NCI-H2196 (cell line): ENCODE measurements around the gene INPP5A.
"Not testable (repeated sequence)": the region's sequence is repeated elsewhere in the genome, so short reads cannot be mapped to it uniquely, and the experiment has no call there.

ENCODE experiments used
- DNase-seq: peaks from one replicate; lab custom pipeline; 2025; ENCODE audit not compliant: unreplicated experiment; lab: John Stamatoyannopoulos, UW

The INPP5A gene, protein sequence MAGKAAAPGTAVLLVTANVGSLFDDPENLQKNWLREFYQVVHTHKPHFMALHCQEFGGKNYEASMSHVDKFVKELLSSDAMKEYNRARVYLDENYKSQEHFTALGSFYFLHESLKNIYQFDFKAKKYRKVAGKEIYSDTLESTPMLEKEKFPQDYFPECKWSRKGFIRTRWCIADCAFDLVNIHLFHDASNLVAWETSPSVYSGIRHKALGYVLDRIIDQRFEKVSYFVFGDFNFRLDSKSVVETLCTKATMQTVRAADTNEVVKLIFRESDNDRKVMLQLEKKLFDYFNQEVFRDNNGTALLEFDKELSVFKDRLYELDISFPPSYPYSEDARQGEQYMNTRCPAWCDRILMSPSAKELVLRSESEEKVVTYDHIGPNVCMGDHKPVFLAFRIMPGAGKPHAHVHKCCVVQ

DNA sequence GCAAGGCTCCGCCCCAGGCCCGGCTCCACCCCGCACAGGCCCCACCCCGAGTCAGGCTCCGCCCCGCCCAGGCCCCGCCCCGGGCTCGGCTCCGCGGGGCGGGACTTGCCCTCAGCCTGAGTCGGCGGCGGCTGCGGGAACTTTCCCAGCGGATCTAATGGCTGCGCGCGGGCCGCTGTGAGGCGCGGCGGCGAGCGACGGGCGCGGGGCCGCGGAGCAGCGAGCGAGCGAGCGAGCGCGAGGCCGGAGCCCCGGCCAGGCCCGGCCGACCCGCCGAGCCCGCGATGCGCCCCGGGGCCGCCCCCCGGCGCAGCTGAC is at the start of gene INPP5A:
TSS of gene INPP5A (plus strand) at position 104 of the 318 bp plus-strand sequence. CDS start 310 bp downstream, outside the sequence.
- DNase-seq, result no peak

DNA sequence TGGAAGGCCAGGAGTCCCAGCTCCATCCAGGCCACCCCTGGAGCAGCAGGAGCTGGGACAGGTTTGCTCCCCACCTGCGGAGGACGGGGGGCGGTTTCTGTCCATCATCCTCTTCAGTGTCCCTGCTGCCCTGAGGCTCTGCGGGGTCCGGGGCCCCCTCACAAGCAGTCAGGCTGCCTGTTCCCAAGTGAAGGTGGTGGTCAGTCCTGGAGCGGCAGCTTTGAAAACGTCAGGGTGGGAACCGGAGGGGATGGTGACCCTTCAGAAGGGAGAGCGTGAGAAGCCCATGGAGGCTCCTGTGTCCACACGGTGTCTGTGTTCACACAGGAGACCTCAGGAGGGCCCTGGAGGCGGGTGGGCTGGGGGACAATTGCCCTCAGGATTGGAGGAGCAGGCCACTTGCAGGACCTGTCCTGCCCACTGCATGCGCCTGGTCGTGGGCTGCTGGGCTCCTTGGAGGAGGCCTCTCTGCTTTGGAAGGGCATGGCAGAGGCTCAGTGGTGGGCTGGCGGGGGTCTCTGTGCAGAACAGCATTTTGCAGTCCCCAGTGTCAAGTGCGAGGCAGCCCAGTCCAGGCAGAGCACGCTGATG is 49.3 kb upstream of the INPP5A start:
- DNase-seq, result no peak

DNA sequence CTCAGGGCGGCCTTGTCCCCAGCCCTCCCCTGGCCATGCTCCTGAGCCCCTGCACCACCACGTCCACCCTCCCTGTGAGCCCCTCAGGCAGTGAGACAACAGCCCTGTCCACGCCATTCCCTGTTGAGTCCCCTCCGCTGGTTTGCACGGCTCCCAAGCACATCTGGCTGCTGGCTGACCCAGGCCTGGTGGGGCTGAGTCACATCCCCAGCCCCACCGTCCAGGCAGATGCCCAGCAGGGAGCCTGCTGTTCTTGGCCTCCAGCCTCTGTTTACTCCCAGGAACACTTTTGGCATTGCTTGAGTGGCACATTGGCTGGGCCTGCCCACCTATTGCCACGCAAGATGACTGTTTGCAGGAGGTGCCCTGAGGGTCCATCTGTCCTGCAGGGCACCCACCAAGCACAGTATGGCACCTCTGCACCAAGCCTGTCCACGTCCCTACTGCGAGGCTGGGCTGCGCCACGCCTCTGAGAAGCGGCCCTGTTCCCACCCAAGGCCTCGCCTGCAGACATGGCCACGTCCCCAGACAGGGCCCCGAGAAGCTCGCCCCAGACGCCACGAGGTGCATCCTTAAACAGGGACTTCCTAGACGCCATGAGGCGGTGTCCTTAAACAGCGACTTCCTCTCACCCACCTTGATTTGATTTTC is 48.4 kb upstream of the INPP5A start:
- DNase-seq, result no peak

DNA sequence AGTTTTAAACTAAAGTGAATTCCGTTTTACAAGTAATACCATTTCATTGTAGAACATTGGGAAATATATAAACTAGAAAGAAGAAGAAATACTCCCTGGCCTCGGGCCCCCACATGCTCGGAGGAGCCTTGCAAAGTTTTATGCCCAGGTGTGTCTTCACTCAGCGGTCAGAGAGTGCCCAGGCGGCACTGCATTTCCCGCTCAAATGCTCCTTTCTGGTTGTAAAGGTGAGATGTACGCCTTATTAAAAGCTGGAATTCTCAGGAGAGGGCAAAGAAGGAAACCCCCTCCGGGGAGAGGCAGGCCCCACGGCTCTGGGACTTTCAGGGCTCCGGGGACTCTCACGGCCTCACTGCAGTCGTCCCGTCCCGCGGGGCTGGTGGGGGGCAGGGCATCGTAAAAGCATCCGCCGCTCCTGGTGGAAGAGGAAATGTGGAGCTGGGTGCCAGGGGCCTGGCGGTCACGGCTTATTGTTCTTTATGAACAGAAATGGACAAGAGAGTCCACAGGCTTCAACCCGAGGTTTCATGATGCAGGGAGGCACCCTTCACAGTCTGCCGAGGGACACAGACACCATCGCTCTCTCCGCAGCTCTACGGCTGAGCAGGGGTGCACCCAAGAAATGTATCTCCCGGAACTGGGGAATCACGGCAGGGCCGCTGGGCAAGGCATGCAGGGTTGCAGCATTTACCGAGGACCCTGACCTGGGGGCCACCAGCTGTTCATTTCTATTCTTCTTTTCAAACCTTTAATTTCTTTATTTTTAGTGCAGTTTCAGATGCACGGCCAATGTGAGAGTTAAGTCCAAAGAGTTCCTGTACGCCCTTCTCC is 47.7 kb upstream of the INPP5A start:
- DNase-seq, result no peak

DNA sequence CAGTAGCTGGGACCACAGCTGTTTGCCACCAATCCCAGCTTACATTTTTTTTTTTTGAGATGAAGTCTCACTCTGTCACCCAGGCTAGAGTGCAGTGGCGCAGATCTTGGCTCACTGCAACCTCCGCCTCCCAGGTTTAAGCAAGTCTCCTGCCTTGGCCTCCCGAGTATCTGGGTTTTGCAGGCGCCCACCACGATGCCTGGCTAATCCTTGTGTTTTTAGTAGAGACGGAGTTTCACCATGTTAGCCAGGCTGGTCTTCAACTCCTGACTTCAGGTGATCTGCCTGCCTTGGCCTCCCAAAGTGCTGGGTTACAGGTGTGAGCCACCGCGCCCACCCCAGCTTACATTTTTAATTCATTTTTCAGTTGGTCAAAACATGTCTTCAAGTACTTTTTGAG is 46.1 kb upstream of the INPP5A start:
- DNase-seq, result not testable (repeated sequence)

DNA sequence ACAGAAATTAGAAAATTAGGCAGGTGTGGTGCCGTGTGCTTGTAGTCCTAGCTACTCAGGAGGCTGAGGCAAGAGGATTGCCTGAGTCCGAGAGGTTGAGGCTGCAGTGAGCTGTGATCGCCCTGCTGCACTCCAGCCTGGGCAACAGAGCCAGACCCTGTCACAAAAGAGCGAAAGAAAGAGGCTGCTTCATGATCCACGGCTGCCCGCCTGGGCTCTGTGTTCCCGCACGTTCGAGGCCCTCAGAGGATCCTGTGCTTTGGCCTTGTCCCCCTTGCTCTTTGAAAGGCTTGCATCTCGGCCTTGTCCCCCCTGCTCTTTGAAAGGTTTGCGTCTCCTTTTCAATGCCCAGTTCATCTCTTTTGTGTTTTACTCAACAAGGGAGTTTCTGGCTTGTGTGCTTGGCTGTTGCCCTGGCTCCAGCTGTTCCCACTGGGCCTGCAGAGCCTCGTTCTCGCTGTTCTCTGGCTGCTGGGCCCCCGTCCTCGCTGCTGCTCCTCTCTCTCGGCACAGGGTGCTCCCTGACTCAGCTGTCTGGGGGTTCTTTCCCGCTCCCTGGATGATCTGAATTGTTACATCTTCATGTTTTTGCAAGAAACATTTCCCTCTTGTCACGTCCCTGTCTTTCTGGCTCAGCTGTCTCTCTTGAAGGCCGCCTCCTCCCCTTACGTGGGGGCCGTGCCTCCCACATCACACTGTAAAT is 45.1 kb upstream of the INPP5A start:
- no peak for DNase-seq

DNA sequence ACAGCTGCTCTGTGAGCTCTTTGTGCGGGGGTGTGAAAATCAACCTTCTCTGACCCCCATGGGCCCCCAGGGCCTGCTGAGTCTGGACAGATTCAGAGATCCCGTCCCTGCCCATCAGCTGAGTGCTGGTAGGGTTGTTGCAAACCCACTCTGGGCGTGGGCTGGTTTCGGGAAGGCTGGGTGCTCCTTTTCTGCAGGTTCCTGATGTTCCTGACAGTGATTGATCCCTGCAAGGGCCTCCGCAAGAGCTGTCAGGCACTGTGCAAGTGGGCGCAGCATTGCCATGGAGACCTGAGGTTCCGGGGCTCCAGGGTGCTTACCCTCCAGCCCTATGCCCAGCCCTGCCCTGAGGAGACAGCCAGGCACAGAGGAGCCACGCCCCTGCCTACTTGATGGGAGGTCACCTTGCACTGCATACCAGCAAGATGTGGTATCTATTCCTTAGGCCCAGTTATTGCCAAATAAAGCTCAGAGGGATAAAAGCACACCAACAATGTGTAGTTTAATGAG is 44.3 kb upstream of the INPP5A start:
- DNase-seq, result no peak

DNA sequence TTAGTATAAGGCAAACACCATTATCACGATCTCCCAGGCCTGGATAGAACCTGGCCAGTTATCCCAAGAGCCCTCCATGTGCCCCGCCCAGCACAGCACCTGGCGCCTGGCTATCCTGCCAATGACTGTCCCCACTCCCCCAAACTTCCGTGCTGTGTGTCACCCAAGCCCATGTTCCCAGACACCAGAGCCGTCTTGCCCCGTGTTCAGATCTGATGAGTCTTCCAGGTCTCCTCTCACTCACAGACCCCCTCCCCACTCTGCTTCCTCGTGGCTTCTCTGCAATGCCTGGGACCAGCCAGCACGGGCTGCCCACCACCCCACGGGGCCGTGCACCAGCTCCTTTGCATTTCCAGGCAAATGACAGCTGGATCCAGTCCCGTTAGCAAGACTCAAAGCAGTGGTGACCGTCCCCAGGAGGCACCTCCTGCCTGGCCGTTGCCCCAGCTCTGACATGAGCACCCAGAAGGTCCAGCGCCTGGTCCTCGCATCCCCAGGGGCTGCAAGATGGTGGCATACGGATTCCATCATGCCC is 43.8 kb upstream of the INPP5A start:
- no peak for DNase-seq

DNA sequence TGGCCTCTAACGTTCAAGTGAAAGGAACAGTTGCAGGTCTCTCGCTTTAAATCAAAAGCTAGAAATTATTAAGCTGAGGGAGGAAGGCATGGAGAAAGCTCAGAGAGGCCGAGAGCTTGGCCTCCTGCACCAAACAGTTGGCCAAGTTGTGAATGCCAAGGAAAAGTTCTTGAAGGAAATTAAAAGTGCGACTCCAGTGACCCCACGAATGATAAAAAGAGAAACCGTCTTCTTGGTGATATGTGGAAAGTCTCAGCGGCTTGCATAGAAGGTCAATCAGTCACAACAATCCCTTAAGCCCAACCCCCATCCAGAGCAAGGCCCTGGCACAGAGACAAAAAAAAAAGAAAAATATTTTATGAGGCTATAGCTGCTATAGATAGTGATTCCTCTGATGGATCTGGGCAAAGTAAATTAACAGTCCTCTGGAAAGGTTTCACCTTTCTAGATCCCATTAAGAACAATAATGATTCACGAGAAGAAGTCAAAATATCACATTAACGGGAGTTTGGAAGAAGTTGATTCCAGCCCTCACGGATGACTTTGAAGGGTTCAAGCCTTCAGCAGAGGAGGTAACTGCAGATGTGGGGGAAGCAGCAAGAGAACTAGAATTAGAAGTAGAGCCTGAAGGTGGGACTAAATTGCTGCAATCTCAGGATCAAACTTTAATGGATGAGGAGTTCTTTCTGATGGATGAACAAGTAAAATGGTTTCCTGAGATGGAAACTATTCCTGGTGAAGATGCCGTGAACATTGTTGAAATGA is 42.5 kb upstream of the INPP5A start:
- no peak for DNase-seq

DNA sequence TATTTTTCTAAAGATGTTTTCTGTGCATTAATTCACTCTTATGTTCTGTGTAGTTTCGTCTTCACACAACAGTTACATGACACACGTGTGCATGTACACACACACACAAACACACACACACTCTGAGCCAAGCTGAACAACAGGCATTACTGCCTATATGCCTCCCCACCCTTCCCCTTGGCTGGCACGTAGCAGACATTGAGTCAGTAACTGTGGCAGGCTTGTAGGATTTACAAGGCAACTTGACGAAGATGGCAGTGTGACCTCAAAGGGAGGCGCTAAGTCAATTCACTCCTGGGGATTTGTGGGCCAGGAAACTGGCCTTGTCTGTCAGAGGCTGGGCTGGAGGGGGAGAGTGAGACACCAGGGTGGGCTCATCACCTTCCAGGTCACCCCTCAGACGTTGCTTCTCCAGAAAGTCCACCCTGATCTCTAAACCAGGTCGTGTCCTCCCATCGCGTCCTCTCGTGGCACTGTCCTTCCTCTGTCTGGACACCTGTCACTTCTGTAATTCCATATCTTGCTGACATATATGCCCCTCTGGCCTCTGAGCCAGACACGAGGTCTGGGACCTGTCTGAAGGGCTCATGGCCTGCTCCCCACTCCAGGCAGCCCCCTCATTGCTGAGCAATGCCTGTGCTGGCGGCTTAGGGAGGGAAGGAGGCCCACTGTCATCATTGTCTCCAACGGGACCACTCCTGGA is 41.1 kb upstream of the INPP5A start:
- no peak for DNase-seq

DNA sequence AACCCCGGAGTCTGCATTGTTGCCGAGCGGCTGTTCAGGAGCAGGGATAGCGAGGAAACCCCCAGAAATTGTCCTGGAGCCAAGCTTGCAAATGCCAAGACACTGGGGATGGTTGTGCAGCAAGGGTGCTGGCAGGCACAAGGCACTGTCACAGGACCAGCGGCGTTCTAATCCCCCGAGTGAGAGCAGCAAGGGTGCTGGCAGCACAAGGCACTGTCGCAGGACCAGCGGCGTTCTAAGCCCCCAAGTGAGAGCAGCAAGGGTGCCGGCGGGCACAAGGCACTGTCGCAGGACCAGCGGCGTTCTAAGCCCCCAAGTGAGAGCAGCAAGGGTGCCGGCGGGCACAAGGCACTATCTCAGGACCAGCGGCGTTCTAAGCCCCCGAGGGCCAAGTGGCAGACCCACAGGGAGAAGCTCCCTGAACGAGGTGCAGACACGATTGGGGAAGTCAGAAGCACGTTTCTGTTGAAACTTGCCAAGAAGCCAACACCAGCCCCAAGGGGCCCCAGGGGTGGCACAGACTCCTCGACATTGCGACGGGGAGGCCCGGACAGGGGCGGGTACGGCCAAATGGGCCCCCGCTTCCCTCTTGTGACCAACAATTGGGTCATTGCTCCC is 40.4 kb upstream of the INPP5A start:
- no peak for DNase-seq

DNA sequence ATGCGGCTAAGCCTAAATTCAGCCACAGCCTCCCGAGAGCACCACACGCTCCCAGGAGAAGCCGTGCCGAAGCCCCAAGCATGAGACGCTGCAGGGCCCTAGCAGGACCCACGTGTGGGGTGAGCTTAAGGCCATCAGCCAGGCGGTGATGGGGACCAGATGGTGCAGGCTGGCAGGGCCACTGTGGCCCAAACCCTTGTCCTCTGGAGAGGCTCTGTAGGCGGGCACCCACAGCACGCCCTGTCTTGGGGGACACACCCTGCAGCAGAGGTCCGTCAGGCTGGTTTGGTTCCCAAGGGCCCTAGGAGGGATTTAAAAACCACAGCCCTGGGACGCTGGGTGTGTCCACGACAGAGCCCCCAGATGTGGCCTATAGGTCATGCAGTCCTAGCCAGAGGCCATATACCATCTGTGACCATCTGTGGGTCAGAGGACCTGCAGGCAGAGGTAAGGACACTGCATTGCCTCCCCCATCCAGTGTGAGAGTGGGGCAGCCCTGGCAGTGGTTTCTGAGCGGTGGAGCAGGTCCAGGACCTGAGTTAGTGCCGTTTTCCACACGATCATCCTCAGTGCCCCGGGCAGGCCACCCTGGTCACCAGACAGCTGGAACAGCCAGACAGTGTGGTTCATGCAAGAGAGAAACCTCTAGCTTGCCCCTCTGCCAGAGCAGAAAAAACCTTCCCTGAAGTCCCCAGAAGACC is 39.6 kb upstream of the INPP5A start:
- DNase-seq, result no peak

DNA sequence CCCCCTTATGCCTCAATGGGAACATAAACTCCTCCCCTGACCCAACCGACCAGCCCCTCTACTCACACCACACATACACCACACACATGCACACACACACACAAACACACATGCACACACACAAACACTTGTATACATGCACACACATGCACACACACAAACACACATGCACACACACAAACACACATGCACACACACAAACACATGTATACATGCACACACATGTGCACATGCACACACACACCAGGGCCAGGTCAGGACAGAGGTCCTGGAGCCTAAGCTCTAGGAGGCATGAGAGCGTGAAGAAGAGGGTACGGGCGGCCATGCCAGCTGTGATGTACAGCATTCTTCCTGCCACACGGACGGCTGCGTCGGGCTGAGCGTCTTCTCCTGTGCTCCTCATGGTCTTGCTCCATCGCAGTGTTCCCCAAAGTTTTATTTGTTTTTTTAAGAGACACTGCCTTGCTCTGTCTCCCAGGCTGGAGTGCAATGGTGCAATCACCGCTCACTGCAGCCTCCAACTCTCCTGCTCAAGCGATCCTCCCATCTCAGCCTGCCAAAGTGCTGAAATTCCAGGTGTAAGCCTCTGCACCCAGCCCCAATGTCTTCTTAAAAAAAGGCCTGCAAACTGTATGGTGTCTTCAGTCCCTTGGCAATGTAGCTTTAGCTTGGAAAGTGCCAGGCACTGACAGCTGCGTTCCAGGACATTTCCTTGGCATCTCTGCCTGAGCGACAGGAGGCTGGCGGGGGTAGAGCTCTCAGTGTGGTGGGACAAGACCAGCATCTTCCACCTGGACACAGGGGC is 38.8 kb upstream of the INPP5A start:
- DNase-seq, result no peak

DNA sequence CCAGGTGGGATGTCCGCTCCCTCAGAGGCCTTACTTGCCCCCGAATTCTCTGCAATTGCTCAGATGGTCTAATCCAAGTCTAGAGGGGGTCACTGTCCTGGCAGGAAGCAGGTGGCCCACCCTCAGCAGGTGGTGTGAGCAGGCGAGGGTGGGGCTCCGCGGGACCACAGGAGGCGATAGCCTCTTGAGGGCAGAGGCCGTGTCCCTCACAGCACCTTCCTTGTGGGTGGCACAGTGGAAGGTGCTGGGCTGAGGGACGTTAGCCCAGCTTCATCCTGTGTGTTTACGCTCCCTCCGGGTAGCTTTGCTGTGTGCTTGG is 38.3 kb upstream of the INPP5A start:
- DNase-seq, result no peak

DNA sequence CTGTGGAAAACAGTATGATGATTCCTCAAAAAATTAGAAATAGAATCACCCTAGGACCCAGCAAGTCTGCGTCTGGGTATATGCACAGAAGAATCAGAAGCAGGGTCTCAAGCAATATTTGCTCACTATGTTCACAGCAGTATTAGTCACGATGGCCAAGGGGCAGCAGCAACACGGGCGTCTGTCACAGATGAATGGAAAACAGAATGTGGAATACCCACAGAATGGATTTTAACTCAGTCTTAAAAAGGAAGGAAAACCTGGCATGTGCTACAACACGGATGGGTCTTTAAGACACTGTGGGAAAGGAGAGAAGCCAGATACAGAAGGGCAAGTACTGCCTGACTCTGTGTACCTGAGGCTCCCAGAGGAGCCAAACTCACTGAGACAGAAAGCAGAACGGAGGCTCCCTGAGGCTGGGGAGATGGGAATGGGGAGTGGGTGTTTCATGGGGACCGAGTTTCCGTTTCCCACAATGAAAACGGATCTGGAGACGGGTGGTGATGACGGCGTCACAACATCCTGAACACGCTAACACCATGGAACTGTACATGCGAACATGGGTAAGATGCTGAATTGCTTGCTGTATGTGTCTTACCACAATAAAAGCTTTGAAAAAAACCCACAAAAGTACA is 36.7 kb upstream of the INPP5A start:
- no peak for DNase-seq

DNA sequence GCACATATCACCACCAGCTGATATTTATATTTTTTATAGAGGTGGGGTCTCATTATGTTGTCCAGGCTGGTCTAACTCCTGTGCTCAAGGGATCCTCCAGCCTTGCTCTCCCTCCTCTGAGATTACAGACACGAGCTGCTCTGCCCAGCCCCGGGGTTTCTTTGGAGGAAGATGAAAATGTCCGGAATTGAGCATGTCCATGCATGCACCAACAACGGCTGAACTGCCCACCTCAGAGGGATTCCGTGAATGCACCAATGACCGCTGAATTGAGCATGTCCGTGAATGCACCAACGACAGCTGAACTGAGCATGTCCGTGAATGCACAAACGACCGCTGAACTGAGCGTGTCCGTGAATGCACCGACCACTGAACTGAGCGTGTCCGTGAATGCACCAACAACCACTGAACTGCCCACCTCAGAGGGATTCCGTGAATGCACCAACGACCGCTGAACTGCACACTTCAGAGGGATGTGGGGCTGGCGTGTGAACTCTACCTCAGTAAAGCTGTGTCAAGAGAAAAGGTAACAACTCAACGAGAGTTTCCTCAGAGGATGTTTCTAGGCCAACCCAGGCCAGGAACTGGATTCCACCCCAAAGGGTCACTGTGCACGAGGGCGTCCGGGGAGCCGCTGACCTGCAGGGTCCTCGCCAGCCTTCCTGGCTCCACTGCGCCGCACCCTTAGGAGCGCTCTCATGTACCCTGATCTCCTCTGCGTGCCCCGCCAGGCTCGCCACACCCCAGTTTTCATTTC is 34.9 kb upstream of the INPP5A start:
- no peak for DNase-seq
